Large intestine (tissue), 3 donors: ENCODE results near the gene PLA1A. TPM values are rescaled to one million over a fixed set of nuclear protein-coding genes. Genes with fewer than 3 reads are reported as not detected.

ENCODE experiments used
- DNase-seq, 2 donors: peaks; one replicate each; pipeline versions ENCODE4 v3.0.0 to v3.0.0-alpha.2; 2013
- H3K27ac ChIP-seq: one replicate; pipeline ENCODE4 v1.5.1; 2013; ENCODE audit warnings: low read length
- H3K27me3 ChIP-seq: 2 replicates; pipeline ENCODE4 v1.6.1; 2013; ENCODE audit warnings: low read length; ENCODE audit not compliant: control insufficient read depth, insufficient read depth
- H3K36me3 ChIP-seq: 2 replicates; pipeline ENCODE4 v1.6.1; 2013; ENCODE audit warnings: low read length; ENCODE audit not compliant: control insufficient read depth, insufficient read depth
- H3K4me1 ChIP-seq: one replicate; pipeline ENCODE4 v1.6.1; 2013; ENCODE audit warnings: low read length; ENCODE audit not compliant: control insufficient read depth, insufficient read depth
- H3K4me3 ChIP-seq: one replicate; pipeline ENCODE4 v1.5.1; 2013; ENCODE audit warnings: low read length
- H3K9me3 ChIP-seq: one replicate; pipeline ENCODE4 v1.6.1; 2013; ENCODE audit warnings: mild to moderate bottlenecking, low read depth, low read length, moderate library complexity; ENCODE audit not compliant: control insufficient read depth
- WGBS: methylation state at CpG from one replicate; pipeline ENCODE4 v1.1.5; 2013; ENCODE audit warnings: low lambda C conversion rate; ENCODE audit not compliant: insufficient coverage; 5-methylcytosine and 5-hydroxymethylcytosine counted together
- polyA plus RNA-seq: library from polyadenylated mRNA; unstranded; fragments of 120-200 nt; gene quantifications from one replicate; pipeline ENCODE4 v1.2.1, GENCODE V29; 2013

The PLA1A gene
- polyA plus RNA-seq, 1 donor: 9.3 TPM

- DNase-seq: no peak
- H3K4me1 ChIP-seq: peaks cover 5% of the 10 kb centered on the region
- no peaks in the 10 kb centered on the region for H3K36me3 ChIP-seq
- WGBS: no CpG with 5 or more reads among the region's 6 CpGs
- H3K9me3 ChIP-seq: peaks cover 4% of the 10 kb centered on the region
- no peaks in the 10 kb centered on the region for H3K27me3 ChIP-seq
- H3K27ac ChIP-seq: no peak overlapping the region
- H3K4me3 ChIP-seq: no peak overlapping the region
Measured at GRCh38 chr3:119608405-119609000, 10.8 kb downstream of the PLA1A start.

GRCh38 chr3:119609301-119609700 lies 11.6 kb downstream of the PLA1A start:
- Histone ChIP-seq H3K27ac (peak overlapping the region; percentile 35), H3K4me1 (peaks cover 5% of the 10 kb centered on the region), H3K36me3 (no peaks in the 10 kb centered on the region), H3K27me3 (no peaks in the 10 kb centered on the region), H3K9me3 (peaks cover 4% of the 10 kb centered on the region), H3K4me3 (no peak overlapping the region)
- WGBS: 57% methylated on average over 1 of the region's 6 CpGs
- peak in 1 of 2 donors; percentile 20 for DNase-seq

GRCh38 chr3:119611664-119612063 lies 14.0 kb downstream of the PLA1A start:
- Histone ChIP-seq H3K4me3 (no peak overlapping the region), H3K36me3 (no peaks in the 10 kb centered on the region), H3K4me1 (peaks cover 5% of the 10 kb centered on the region), H3K27me3 (no peaks in the 10 kb centered on the region), H3K9me3 (peaks cover 4% of the 10 kb centered on the region), H3K27ac (no peak overlapping the region)
- WGBS: 100% methylated on average over 1 of the region's 1 CpG
- no peak for DNase-seq

DNA sequence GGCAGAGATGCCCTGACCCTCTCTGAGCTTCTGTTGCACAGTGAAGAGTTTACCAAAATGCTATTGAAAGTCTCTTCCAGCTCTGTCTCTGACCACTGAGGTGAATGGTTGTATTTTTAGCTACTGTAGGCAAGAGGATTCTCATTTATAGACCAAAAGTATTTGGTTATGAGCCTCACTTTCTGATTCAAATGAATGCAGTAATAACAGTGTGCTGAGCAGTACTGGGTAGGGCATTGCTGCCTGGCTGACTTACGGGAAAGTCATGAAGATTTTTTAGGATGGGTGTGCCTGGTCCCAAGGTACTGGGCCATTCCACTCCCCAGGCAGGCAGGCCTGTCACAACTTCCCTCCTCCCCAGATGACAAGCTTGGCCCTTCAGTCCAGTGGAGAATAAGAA lies 15.5 kb downstream of the PLA1A start:
- no peak for DNase-seq
- Histone ChIP-seq H3K27me3 (no peaks in the 10 kb centered on the region), H3K27ac (no peak overlapping the region), H3K36me3 (no peaks in the 10 kb centered on the region), H3K4me3 (no peak overlapping the region), H3K9me3 (peaks cover 4% of the 10 kb centered on the region), H3K4me1 (peaks cover 5% of the 10 kb centered on the region)
- WGBS: no CpG with 5 or more reads among the region's 1 CpG

DNA sequence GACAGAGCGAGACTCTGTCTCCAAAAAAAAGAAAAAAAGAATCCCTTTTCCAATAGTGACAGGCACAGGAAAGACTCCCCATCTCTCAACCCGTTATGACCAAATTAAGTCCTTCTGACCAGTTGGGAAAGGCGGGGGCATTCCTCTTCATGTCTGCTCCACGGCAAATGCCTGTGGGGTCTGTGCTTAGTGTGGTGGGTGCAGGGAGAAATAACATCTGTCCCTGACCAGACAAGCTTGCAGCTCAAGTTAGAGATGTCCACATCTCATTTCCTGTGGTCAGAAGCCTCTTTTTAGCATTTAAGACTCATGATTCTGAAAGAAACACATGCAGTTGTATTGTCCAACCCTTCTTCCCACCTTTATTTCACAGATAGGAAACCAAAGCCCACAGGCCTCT lies 16.2 kb downstream of the PLA1A start:
- H3K27me3 ChIP-seq: no peaks in the 10 kb centered on the region
- no peak overlapping the region for H3K27ac ChIP-seq
- no peak overlapping the region for H3K4me3 ChIP-seq
- H3K36me3 ChIP-seq: no peaks in the 10 kb centered on the region
- H3K9me3 ChIP-seq: peaks cover 4% of the 10 kb centered on the region
- peaks cover 5% of the 10 kb centered on the region for H3K4me1 ChIP-seq
- no CpG with 5 or more reads among the region's 4 CpGs for WGBS
- no peak for DNase-seq

GRCh38 chr3:119616056-119616455 lies 18.4 kb downstream of the PLA1A start:
- Histone ChIP-seq H3K4me1 (no peaks in the 10 kb centered on the region), H3K9me3 (peaks cover 2% of the 10 kb centered on the region), H3K27ac (no peak overlapping the region), H3K4me3 (no peak overlapping the region), H3K27me3 (no peaks in the 10 kb centered on the region), H3K36me3 (no peaks in the 10 kb centered on the region)
- no peak for DNase-seq
- no CpG with 5 or more reads among the region's 4 CpGs for WGBS

- WGBS: no CpG with 5 or more reads among the region's 7 CpGs
- no peaks in the 10 kb centered on the region for H3K4me1 ChIP-seq
- H3K36me3 ChIP-seq: no peaks in the 10 kb centered on the region
- H3K27me3 ChIP-seq: no peaks in the 10 kb centered on the region
- no peak overlapping the region for H3K27ac ChIP-seq
- DNase-seq: no peak
- H3K9me3 ChIP-seq: no peaks in the 10 kb centered on the region
- H3K4me3 ChIP-seq: no peak overlapping the region
Measured at GRCh38 chr3:119619094-119619493, 21.4 kb downstream of the PLA1A start.

- no peaks in the 10 kb centered on the region for H3K9me3 ChIP-seq
- no peak overlapping the region for H3K4me3 ChIP-seq
- no peak overlapping the region for H3K27ac ChIP-seq
- H3K4me1 ChIP-seq: no peaks in the 10 kb centered on the region
- H3K36me3 ChIP-seq: no peaks in the 10 kb centered on the region
- DNase-seq: no peak
- no CpG with 5 or more reads among the region's 5 CpGs for WGBS
- no peaks in the 10 kb centered on the region for H3K27me3 ChIP-seq
Measured at GRCh38 chr3:119620899-119621298, 23.2 kb downstream of the PLA1A start.

- Histone ChIP-seq H3K27ac (no peak overlapping the region), H3K4me1 (no peaks in the 10 kb centered on the region), H3K4me3 (no peak overlapping the region), H3K36me3 (no peaks in the 10 kb centered on the region), H3K9me3 (no peaks in the 10 kb centered on the region), H3K27me3 (no peaks in the 10 kb centered on the region)
- no CpG with 5 or more reads among the region's 9 CpGs for WGBS
- no peak for DNase-seq
Measured at GRCh38 chr3:119624002-119624720, 26.5 kb downstream of the PLA1A start.

GRCh38 chr3:119625451-119626153 lies 27.9 kb downstream of the PLA1A start:
- no peak for DNase-seq
- Histone ChIP-seq H3K27me3 (no peaks in the 10 kb centered on the region), H3K4me3 (no peak overlapping the region), H3K36me3 (no peaks in the 10 kb centered on the region), H3K27ac (no peak overlapping the region), H3K9me3 (no peaks in the 10 kb centered on the region), H3K4me1 (no peaks in the 10 kb centered on the region)
- no CpG with 5 or more reads among the region's 8 CpGs for WGBS
